Muscle of leg (tissue), 11 donors: ENCODE data around the gene HNRNPLL. TPM values are rescaled to one million over a fixed set of nuclear protein-coding genes. Genes with fewer than 3 reads are reported as not detected.

Source experiments
- DNase-seq: peaks from one replicate; pipeline ENCODE4 v3.0.0; 2013
- H3K27ac ChIP-seq: one replicate; pipeline ENCODE4 v1.5.1; 2013; ENCODE audit warnings: mild to moderate bottlenecking, low read length, control low read depth
- H3K27me3 ChIP-seq: one replicate; pipeline ENCODE4 v1.6.1; 2013; ENCODE audit warnings: low read length; ENCODE audit not compliant: control insufficient read depth, insufficient read depth
- H3K36me3 ChIP-seq: one replicate; pipeline ENCODE4 v1.6.1; 2013; ENCODE audit warnings: low read length; ENCODE audit not compliant: control insufficient read depth, insufficient read depth
- H3K4me1 ChIP-seq: one replicate; pipeline ENCODE4 v1.6.1; 2013; ENCODE audit warnings: low read length; ENCODE audit not compliant: control insufficient read depth, insufficient read depth
- H3K4me3 ChIP-seq: one replicate; pipeline ENCODE4 v1.5.1; 2013; ENCODE audit warnings: low read length, control low read depth
- H3K9me3 ChIP-seq: replicated peaks from 2 replicates; pipeline ENCODE4 v1.6.1; 2013; ENCODE audit warnings: low read depth, low read length; ENCODE audit not compliant: control insufficient read depth
- WGBS: methylation state at CpG from one replicate; pipeline ENCODE4 v1.1.5; 2013; ENCODE audit warnings: missing lambda C conversion rate; ENCODE audit not compliant: insufficient coverage; 5-methylcytosine and 5-hydroxymethylcytosine counted together
- polyA plus RNA-seq, 8 donors: library from polyadenylated mRNA; unstranded; fragments of 120-200 nt; gene quantifications; one replicate each; pipeline versions ENCODE4 v1.2.1 to v1.2.3, GENCODE V29; 2013; ENCODE audit warnings: inconsistent platforms in 1 of 8, low replicate concordance in 1 of 8; ENCODE audit not compliant: insufficient read length in 8 of 8, insufficient read depth in 1 of 8
- total RNA-seq: library from RNA; stranded (reverse); fragments of 120-200 nt; gene quantifications from one replicate; pipeline ENCODE4 v1.2.4, GENCODE V29; 2013

Gene HNRNPLL
- total and polyA plus RNA-seq, 9 donors = 33.0 to 44.7 (median 36.5) TPM

GRCh38 chr2:38557217-38557616 lies 45.5 kb downstream of the HNRNPLL start:
- H3K27me3 ChIP-seq = no peaks in the 10 kb centered on the region
- no peaks in the 10 kb centered on the region for H3K9me3 ChIP-seq
- no peak for DNase-seq
- H3K27ac ChIP-seq = no peak overlapping the region
- no peaks in the 10 kb centered on the region for H3K4me1 ChIP-seq
- WGBS = no CpG with 5 or more reads among the region's 2 CpGs
- peaks cover 5% of the 10 kb centered on the region for H3K36me3 ChIP-seq
- no peak overlapping the region for H3K4me3 ChIP-seq

- no peak for DNase-seq
- Histone ChIP-seq H3K27ac (no peak overlapping the region), H3K27me3 (no peaks in the 10 kb centered on the region), H3K36me3 (peaks cover 7% of the 10 kb centered on the region), H3K9me3 (peaks cover 3% of the 10 kb centered on the region), H3K4me1 (no peaks in the 10 kb centered on the region), H3K4me3 (no peak overlapping the region)
- 86% methylated on average over 4 of the region's 6 CpGs for WGBS
Measured at GRCh38 chr2:38556006-38556801, 46.5 kb downstream of the HNRNPLL start.

GRCh38 chr2:38554973-38555595 lies 47.6 kb downstream of the HNRNPLL start:
- Histone ChIP-seq H3K27me3 (no peaks in the 10 kb centered on the region), H3K27ac (no peak overlapping the region), H3K4me1 (no peaks in the 10 kb centered on the region), H3K36me3 (peaks cover 3% of the 10 kb centered on the region), H3K9me3 (peaks cover 3% of the 10 kb centered on the region), H3K4me3 (no peak overlapping the region)
- DNase-seq = no peak
- WGBS = 100% methylated on average over 4 of the region's 8 CpGs

DNA sequence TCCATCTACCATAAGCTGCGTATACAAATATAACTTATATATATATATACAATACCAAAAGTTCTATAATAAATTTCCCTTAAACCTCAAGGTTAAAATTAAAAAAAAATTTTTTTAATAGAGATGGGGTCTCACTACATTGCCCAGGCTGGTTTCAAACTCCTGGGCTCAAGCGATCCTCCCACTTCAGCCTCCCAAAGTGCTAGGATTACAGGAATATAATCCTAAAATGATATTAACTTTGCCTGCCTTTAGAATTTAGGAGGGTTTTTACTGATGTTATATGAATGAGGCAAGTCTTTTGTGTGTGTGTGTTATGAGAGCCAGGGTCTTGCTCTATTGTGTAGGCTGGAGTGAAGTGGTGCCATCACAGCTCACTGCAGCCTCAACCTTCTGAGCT lies 49.2 kb downstream of the HNRNPLL start:
- Histone ChIP-seq H3K27ac (no peak overlapping the region), H3K36me3 (peaks cover 2% of the 10 kb centered on the region), H3K27me3 (no peaks in the 10 kb centered on the region), H3K9me3 (peaks cover 3% of the 10 kb centered on the region), H3K4me1 (no peaks in the 10 kb centered on the region), H3K4me3 (no peak overlapping the region)
- DNase-seq = no peak
- WGBS = no CpG with 5 or more reads among the region's 2 CpGs

GRCh38 chr2:38552259-38552658 lies 50.5 kb downstream of the HNRNPLL start:
- H3K27me3 ChIP-seq = no peaks in the 10 kb centered on the region
- no peak overlapping the region for H3K27ac ChIP-seq
- DNase-seq = no peak
- H3K4me1 ChIP-seq = no peaks in the 10 kb centered on the region
- H3K4me3 ChIP-seq = no peak overlapping the region
- 86% methylated on average over 1 of the region's 2 CpGs for WGBS
- H3K36me3 ChIP-seq = peaks cover 2% of the 10 kb centered on the region
- H3K9me3 ChIP-seq = peaks cover 3% of the 10 kb centered on the region

DNA sequence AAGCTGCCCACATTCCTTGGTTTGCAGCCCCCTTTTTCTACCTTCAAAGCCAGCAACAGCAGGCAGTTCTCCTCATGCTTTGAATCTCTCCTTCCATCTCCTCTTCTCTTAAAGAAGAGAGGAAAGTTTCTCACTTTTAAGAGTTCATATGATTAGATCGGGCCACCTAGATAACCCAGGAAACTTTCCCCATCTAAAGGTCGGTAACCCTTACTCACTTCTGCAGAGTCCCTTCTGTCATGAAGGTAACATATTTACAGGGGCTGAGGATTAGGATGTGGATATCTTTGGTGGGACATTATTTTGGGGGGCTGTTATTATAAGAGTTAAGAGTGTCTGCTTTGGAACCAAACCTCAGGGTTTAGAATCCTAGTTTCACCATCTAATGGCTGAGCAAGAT lies 51.0 kb downstream of the HNRNPLL start:
- Histone ChIP-seq H3K27me3 (no peaks in the 10 kb centered on the region), H3K9me3 (peaks cover 3% of the 10 kb centered on the region), H3K27ac (no peak overlapping the region), H3K4me1 (no peaks in the 10 kb centered on the region), H3K4me3 (no peak overlapping the region), H3K36me3 (peaks cover 2% of the 10 kb centered on the region)
- WGBS = no CpG with 5 or more reads among the region's 2 CpGs
- DNase-seq = no peak

DNA sequence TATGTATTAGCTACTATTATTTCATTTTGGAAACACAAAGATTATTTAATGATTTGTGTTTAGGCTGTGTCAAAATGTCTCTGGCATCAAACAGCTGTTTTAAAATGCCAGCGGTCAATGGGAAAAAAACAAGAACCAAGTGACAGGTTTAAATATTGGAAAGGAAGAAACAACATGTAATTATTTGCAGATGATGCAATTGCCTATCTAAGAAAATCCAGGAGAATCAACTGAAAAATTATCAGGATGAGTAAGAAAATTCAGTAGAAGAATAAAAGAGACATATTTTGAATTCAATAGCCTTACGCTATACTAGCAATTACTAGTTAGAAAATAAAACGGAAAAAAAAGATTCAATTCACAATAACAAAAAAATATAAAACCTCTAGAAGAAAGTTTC lies 51.6 kb downstream of the HNRNPLL start:
- no peaks in the 10 kb centered on the region for H3K4me1 ChIP-seq

DNA sequence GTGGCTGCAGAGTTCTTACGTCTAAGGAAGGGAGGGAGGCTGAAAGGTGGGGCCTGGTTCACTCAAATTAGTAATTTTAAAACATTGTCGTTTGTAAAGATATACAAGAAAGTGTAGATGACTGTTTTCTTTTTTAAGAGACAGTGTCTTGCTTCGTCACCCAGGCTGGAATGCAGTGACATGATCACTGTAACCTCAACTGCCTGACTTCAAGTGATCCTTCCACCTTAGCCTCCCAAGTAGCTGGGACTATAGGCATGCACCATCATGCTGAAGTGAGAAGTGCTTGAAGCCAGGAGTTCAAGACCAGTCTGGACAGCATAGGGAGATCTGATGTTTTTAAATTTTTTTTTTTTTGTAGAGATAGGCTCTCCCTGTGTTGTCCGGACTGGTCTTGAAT lies 52.9 kb downstream of the HNRNPLL start:
- Histone ChIP-seq H3K9me3 (peaks cover 3% of the 10 kb centered on the region), H3K4me1 (no peaks in the 10 kb centered on the region), H3K36me3 (peaks cover 2% of the 10 kb centered on the region), H3K27me3 (no peaks in the 10 kb centered on the region), H3K4me3 (no peak overlapping the region), H3K27ac (no peak overlapping the region)
- 100% methylated on average over 1 of the region's 4 CpGs for WGBS
- no peak for DNase-seq

More for the DNA sequence above, 51.6 kb downstream of the HNRNPLL start:
- WGBS = no CpG with 5 or more reads among the region's 3 CpGs
- Histone ChIP-seq H3K27me3 (no peaks in the 10 kb centered on the region), H3K27ac (no peak overlapping the region), H3K9me3 (peaks cover 3% of the 10 kb centered on the region), H3K36me3 (peaks cover 2% of the 10 kb centered on the region), H3K4me3 (no peak overlapping the region)
- DNase-seq = no peak

DNA sequence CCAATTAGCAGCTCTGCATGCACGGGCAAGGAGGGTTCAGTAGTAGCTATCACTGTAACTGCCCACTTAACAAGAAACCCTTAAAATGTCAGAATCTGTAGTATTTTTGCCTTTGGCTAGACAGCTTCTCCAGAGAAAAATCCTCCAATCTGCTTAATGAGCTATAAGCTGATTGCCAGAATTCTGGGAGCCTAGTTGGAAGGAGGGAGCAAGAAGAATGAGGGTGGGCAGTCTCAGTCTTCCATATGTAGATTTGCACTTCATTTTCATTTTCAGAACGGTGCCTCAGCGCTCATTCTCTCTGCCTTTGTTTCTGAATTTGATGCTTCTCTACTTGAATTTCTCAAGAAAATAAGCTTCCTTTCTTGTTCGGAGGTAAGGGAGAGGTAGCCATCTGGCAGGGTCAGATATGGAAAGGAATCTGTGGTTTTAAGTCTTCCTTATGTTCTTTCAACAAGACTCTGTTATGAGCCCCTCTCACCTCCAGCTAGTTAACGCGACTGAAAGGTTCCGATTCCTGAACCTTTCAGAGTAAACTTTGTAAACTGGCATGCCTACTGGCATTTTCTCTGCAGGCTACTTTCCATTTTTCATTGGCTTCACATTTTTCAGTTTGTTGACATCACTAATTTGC lies 53.5 kb downstream of the HNRNPLL start:
- H3K36me3 ChIP-seq = peaks cover 2% of the 10 kb centered on the region
- no peak overlapping the region for H3K27ac ChIP-seq
- DNase-seq = no peak
- H3K9me3 ChIP-seq = peaks cover 3% of the 10 kb centered on the region
- H3K4me1 ChIP-seq = no peaks in the 10 kb centered on the region
- WGBS = 53% methylated on average over 3 of the region's 7 CpGs
- H3K4me3 ChIP-seq = no peak overlapping the region
- H3K27me3 ChIP-seq = no peaks in the 10 kb centered on the region

- H3K36me3 ChIP-seq = peaks cover 2% of the 10 kb centered on the region
- H3K27ac ChIP-seq = no peak overlapping the region
- WGBS = 100% methylated on average over 1 of the region's 1 CpG
- DNase-seq = no peak
- H3K4me1 ChIP-seq = no peaks in the 10 kb centered on the region
- peaks cover 3% of the 10 kb centered on the region for H3K9me3 ChIP-seq
- H3K27me3 ChIP-seq = no peaks in the 10 kb centered on the region
- H3K4me3 ChIP-seq = no peak overlapping the region
Measured at GRCh38 chr2:38547791-38548190, 54.9 kb downstream of the HNRNPLL start.
